ENCODE measurements around the gene STK11.
A peak's percentile ranks its signal among the peaks of the same experiment; 100 is the strongest.
"Not testable (repeated sequence)": the region's sequence is repeated elsewhere in the genome, so short reads cannot be mapped to it uniquely, and the experiment has no call there.

STK11 gene

GRCh38 chr19:1181606-1182005 lies 24.0 kb upstream of the STK11 start:
- ATAC-seq (peak; percentile 5), DNase-seq (no peak)
- Mint-ChIP-seq H3K4me3 (peak overlapping the region; percentile 5 to 40), H3K4me1 (peaks cover 28% of the 10 kb centered on the region), H3K27ac (no peak overlapping the region), H3K9me3 (no peaks in the 10 kb centered on the region), H3K27me3 (peaks cover 19% of the 10 kb centered on the region)

DNA sequence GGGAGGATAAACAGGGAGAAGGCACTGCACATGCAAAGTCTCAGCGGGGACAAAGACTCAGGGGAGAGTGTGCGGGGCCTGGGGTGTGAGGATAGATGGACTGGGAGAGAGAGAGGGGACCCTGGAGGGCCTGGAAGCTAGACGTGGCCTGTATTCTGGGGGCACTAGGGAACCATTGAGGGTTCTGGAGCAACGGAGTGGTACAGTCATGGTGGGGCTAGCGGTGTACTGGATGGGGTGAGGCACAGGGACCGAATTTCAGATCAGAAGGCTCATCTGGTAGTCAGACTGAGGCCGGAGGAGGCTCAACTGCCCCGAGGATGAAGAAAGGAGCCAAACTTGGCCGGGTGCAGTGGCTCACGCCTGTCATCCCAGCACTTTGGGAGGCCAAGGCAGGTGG lies 23.5 kb upstream of the STK11 start:
- ATAC-seq (no peak), DNase-seq (no peak)
- no peak overlapping the region for H3K27ac Mint-ChIP-seq
- peaks cover 28% of the 10 kb centered on the region for H3K4me1 Mint-ChIP-seq
- H3K27me3 Mint-ChIP-seq, result peaks cover 19% of the 10 kb centered on the region
- no peaks in the 10 kb centered on the region for H3K9me3 Mint-ChIP-seq
- no peak overlapping the region for H3K4me3 Mint-ChIP-seq

DNA sequence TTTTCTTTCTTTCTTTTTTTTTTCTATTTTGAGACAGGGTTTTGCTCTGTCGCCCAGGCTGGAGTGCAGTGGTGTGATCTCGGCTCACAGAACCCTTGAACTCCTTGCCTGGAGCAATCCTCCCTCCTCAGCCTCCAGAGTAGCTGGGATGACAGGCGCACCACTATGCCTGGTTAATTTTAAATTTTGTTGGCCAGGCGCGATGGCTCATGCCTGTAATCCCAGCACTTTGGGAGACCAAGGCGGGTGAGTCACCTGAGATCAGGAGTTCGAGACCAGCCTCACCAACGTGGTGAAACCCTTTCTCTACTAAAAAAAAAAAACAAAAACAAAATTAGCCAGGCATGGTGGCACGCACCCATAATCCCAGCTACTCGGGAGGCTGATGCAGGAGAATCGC lies 22.9 kb upstream of the STK11 start:
- Mint-ChIP-seq H3K27me3 (peaks cover 19% of the 10 kb centered on the region), H3K27ac (no peak overlapping the region), H3K9me3 (no peaks in the 10 kb centered on the region), H3K4me1 (peaks cover 22% of the 10 kb centered on the region), H3K4me3 (no peak overlapping the region)
- ATAC-seq (no peak), DNase-seq (no peak)

DNA sequence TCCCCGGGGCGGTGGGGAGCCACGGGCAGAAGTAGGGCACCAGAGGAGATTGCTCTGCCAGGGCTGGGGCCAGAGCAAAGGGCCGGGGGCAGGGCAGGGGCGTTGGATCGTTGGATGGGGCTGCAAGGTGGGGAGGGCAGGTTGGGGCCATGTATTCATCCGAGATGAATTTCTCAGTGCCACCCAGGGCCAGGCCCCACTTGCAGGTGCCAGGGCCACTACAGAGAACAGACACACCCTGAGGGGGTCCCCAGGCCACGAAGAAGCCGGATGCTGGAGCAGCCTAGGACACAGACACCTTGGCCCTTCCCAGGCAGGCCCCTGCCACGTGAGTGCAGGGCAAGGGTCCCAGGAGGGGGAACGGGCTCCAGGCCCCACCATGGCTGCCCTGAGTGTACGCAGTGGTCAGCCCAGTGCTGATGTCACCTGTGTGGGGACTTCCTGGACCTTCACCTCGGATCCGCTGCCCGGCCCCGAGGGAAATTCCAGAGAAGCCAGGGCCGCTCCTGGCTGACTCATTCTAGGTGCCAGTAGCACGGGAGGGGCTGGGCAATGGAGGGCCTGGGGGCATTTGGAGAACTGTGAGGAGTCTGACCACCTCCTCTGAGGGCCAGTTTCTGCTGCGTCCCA lies 21.9 kb upstream of the STK11 start:
- H3K27ac Mint-ChIP-seq, result no peak overlapping the region
- peaks cover 21% of the 10 kb centered on the region for H3K4me1 Mint-ChIP-seq
- H3K9me3 Mint-ChIP-seq, result no peaks in the 10 kb centered on the region
- peaks cover 19% of the 10 kb centered on the region for H3K27me3 Mint-ChIP-seq
- DNase-seq (no peak), ATAC-seq (peak; percentile 18)
- H3K4me3 Mint-ChIP-seq, result no peak overlapping the region

DNA sequence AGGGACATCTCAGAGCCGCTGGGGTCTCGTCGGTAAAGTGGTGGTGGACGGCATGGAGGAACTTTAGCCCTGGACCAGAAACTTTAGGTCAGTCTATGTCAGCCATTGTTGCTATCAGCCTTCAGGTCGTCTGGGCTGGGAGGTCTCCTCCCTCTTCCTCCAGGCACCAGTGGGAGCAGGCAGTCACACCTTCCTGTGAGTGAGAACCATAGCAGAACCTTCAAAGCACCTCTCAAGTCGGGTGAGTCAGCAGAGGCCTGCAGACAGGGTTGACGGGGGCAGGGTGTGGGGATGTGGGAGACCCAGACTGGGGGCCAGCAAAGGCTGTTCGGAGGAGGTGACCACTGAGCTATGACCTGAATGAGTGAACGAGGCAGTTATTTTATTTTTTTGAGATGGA lies 16.2 kb upstream of the STK11 start:
- no peaks in the 10 kb centered on the region for H3K27me3 Mint-ChIP-seq
- H3K27ac Mint-ChIP-seq, result peak overlapping the region in 1 of 2 donors; percentile 84
- DNase-seq, result peak in 1 of 2 donors; percentile 59
- no peaks in the 10 kb centered on the region for H3K9me3 Mint-ChIP-seq
- peaks cover 34% of the 10 kb centered on the region for H3K4me1 Mint-ChIP-seq
- peak overlapping the region in 1 of 2 donors; percentile 13 for H3K4me3 Mint-ChIP-seq
- peak; percentile 75 for ATAC-seq

- ATAC-seq (no peak), DNase-seq (no peak)
- Mint-ChIP-seq H3K4me3 (no peak overlapping the region), H3K27me3 (no peaks in the 10 kb centered on the region), H3K27ac (no peak overlapping the region), H3K9me3 (no peaks in the 10 kb centered on the region), H3K4me1 (peaks cover 15% of the 10 kb centered on the region)
Measured at GRCh38 chr19:1199531-1199930, 6.0 kb upstream of the STK11 start.

- not testable (repeated sequence) for H3K4me3 Mint-ChIP-seq, H3K27ac Mint-ChIP-seq, DNase-seq, ATAC-seq, H3K9me3 Mint-ChIP-seq, H3K27me3 Mint-ChIP-seq
- H3K4me1 Mint-ChIP-seq, result peaks cover 16% of the 10 kb centered on the region
Measured at GRCh38 chr19:1200614-1201013, 5.0 kb upstream of the STK11 start.

DNA sequence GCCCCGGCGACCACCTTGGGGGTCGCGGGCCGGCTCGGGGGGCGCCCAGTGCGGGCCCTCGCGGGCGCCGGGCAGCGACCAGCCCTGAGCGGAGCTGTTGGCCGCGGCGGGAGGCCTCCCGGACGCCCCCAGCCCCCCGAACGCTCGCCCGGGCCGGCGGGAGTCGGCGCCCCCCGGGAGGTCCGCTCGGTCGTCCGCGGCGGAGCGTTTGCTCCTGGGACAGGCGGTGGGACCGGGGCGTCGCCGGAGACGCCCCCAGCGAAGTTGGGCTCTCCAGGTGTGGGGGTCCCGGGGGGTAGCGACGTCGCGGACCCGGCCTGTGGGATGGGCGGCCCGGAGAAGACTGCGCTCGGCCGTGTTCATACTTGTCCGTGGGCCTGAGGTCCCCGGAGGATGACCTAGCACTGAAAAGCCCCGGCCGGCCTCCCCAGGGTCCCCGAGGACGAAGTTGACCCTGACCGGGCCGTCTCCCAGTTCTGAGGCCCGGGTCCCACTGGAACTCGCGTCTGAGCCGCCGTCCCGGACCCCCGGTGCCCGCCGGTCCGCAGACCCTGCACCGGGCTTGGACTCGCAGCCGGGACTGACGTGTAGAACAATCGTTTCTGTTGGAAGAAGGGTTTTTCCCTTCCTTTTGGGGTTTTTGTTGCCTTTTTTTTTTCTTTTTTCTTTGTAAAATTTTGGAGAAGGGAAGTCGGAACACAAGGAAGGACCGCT lies 729 bp downstream of the STK11 start:
- no peak for ATAC-seq
- no peaks in the 10 kb centered on the region for H3K27me3 Mint-ChIP-seq
- DNase-seq, result no peak

GRCh38 chr19:1206864-1207450 lies 1.4 kb downstream of the STK11 start:
- Mint-ChIP-seq H3K4me3 (peak overlapping the region; percentile 89 to 99), H3K4me1 (peaks cover 67% of the 10 kb centered on the region), H3K9me3 (no peaks in the 10 kb centered on the region), H3K27ac (peak overlapping the region; percentile 90 to 98), H3K27me3 (no peaks in the 10 kb centered on the region)
- DNase-seq (peak; percentile 36 to 43), ATAC-seq (no peak)

More for the DNA sequence above, 729 bp downstream of the STK11 start:
- Mint-ChIP-seq H3K4me3 (peak overlapping the region; percentile 89 to 99), H3K9me3 (no peaks in the 10 kb centered on the region), H3K4me1 (peaks cover 60% of the 10 kb centered on the region), H3K27ac (peak overlapping the region; percentile 90 to 98)

DNA sequence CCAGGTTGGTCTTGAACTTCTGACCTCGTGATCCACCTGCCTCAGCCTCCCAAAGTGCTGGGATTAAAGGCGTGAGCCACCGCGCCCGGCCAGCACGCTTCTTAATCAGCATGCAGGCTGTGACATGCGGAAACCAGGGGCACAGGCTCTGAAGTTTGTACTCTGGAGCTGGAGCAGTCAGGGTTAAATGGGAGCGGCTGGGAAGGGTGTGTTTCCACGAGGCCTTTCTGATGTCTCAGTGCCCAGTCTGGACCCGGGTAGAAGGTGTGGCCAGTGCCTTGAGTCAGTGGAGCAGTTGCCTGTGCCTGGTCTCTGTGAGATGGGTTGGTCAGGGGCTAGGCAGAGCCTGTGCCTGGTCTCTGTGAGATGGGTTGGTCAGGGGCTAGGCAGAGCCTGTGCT lies 3.3 kb downstream of the STK11 start:
- H3K4me3 Mint-ChIP-seq, result peak overlapping the region; percentile 89 to 99
- peak overlapping the region; percentile 40 to 94 for H3K27ac Mint-ChIP-seq
- peaks cover 69% of the 10 kb centered on the region for H3K4me1 Mint-ChIP-seq
- H3K9me3 Mint-ChIP-seq, H3K27me3 Mint-ChIP-seq, DNase-seq, ATAC-seq: not testable (repeated sequence)

DNA sequence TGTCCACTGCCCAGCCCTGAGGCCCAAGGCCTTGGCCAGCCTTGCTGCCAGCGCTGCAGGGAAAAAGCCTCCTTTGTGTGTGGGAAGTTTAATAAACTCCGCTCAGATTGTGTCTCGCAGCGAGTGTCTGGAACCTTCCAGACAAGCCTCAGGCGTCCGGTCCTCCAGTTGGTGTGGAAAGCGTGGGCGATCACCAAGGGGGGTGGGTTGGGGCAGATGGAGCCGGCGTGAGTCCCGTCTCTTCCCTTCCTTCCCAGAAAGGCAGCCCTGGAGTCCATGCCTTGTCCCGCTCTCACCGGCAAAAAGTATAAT lies 4.6 kb downstream of the STK11 start:
- no peaks in the 10 kb centered on the region for H3K27me3 Mint-ChIP-seq
- DNase-seq, result no peak
- peaks cover 71% of the 10 kb centered on the region for H3K4me1 Mint-ChIP-seq
- no peaks in the 10 kb centered on the region for H3K9me3 Mint-ChIP-seq
- ATAC-seq, result no peak
- H3K4me3 Mint-ChIP-seq, result no peak overlapping the region
- H3K27ac Mint-ChIP-seq, result peak overlapping the region in 1 of 2 donors; percentile 48

- Mint-ChIP-seq H3K4me1 (peaks cover 70% of the 10 kb centered on the region), H3K4me3 (peak overlapping the region; percentile 35 to 51)
Measured at GRCh38 chr19:1211494-1212234, 6.1 kb downstream of the STK11 start.

GRCh38 chr19:1213391-1214286 lies 8.1 kb downstream of the STK11 start:
- DNase-seq (peak in 1 of 2 donors; percentile 88), ATAC-seq (peak; percentile 98)
- Mint-ChIP-seq H3K4me1 (peaks cover 62% of the 10 kb centered on the region), H3K9me3 (no peaks in the 10 kb centered on the region), H3K27ac (peak overlapping the region; percentile 98), H3K27me3 (no peaks in the 10 kb centered on the region), H3K4me3 (peak overlapping the region; percentile 82 to 93)

More at GRCh38 chr19:1211494-1212234, 6.1 kb downstream of the STK11 start:
- Mint-ChIP-seq H3K27me3 (no peaks in the 10 kb centered on the region), H3K27ac (peak overlapping the region in 1 of 2 donors; percentile 83), H3K9me3 (no peaks in the 10 kb centered on the region)
- ATAC-seq (no peak), DNase-seq (no peak)

DNA sequence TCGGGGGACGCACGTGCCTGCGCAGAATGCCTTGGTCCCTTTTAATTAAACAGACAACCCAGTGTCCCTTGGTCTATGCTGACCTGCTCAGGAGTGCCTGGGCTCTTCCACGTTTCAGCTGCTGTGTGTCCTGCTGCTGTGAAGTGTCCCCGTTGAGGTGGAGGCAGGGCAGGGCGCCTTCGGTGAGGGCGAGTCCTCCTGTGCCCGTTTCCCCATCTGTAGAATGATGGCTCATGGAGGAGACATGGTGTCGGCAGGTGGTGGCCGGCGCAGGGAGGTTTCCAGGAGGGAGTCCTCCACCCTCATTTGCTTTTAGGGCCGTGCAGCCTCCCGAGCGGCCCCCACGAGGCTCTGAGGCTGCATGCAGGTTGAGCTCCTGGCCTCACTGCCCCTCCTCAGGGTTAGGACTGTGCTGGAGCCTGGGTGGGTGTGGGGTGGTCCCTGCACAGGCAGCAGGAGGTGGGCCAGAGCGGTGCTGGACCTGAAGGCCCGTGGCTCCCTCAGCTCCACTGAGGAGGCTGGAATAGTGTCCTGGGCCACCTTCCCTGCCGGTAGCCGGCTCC lies 8.8 kb downstream of the STK11 start:
- H3K4me3 Mint-ChIP-seq, result peak overlapping the region; percentile 82 to 93
- H3K27ac Mint-ChIP-seq, result peak overlapping the region; percentile 98
- no peaks in the 10 kb centered on the region for H3K27me3 Mint-ChIP-seq
- ATAC-seq (no peak), DNase-seq (no peak)
- H3K4me1 Mint-ChIP-seq, result peaks cover 57% of the 10 kb centered on the region
- H3K9me3 Mint-ChIP-seq, result no peaks in the 10 kb centered on the region
